ENCODE measurements around the gene ZNF787. TPM values are rescaled to one million over a fixed set of nuclear protein-coding genes. Genes with fewer than 3 reads are reported as not detected.

ZNF787 gene
- total and polyA plus RNA-seq, 10 of the 15 experiments (the other 5 are each of a cell fraction or from before 2014, with no cell fraction given): 0.23 to 39.9 (median 4.1) TPM

DNA sequence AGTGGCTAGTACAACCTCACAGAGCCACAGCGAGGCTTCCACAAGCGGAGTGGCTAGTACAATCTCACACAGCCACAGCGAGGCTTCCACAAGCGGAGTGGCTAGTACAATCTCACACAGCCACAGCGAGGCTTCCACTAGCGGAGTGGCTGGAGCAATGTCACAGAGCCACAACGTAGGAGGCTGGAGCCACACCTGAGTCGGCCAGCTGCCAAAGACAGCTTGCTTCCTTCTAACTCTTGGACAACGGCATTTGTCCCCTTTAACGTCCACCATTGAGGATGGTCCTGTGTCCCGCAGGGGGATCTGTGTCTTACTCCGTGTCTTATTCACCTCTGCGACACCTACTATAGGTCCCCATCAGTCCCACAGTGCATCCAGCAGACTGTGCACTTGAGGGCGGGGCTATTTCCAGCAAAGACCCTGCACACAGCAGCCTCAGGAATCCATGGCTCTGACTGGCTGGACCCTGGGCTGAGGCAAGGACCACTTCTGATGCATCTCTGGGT, 3.7 kb downstream of the ZNF787 start (continued):
- TF ChIP-seq, protein P1, sequence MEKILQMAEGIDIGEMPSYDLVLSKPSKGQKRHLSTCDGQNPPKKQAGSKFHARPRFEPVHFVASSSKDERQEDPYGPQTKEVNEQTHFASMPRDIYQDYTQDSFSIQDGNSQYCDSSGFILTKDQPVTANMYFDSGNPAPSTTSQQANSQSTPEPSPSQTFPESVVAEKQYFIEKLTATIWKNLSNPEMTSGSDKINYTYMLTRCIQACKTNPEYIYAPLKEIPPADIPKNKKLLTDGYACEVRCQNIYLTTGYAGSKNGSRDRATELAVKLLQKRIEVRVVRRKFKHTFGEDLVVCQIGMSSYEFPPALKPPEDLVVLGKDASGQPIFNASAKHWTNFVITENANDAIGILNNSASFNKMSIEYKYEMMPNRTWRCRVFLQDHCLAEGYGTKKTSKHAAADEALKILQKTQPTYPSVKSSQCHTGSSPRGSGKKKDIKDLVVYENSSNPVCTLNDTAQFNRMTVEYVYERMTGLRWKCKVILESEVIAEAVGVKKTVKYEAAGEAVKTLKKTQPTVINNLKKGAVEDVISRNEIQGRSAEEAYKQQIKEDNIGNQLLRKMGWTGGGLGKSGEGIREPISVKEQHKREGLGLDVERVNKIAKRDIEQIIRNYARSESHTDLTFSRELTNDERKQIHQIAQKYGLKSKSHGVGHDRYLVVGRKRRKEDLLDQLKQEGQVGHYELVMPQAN (conservative IDR thresholded peaks at IDR 0.05): no peak

DNA sequence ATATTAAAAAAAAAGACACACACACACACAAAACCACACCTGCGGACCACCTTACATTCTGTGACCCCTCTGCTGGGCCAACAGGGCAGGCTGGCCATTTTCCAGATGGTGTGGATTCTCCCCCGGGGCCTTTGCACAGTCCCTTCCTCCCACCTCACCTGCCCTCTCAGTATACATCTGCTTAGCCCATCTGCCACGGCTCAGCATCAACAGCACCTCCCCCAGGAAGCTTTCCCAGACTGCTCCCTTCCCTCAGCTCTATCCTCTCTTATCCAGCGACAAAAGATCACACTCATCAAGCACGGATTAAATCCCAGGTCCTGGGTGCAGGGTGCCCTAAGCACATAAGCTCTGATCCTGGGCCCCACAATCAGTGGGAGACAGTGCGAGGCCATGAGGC, 4.5 kb downstream of the ZNF787 start:
- WGBS (ENCODE audit: insufficient coverage, insufficient replicate concordance, low lambda C conversion rate, missing lambda C conversion rate): 89% methylated on average over 6 of the region's 6 CpGs
- intact Hi-C loops (cut with micrococcal nuclease; ENCODE audit: unreplicated experiment) (no loop called here), in situ Hi-C loops (cut with MboI) (no loop called here)
- CTCF ChIA-PET: no interaction called here
- Histone ChIP-seq H4K20me1 (ENCODE audit: control insufficient read depth, insufficient read depth) (no peaks in the 10 kb centered on the region), H2AFZ (ENCODE audit: control insufficient read depth, low read depth, low read length) (no peak overlapping the region), H3K9ac (ENCODE audit: control insufficient read depth, insufficient read depth, low read length) (no peak overlapping the region), H3K36me3 (ENCODE audit: control insufficient read depth in 2 of 2, insufficient read depth in 2 of 2, low read length in 1 of 2) (peaks cover 1 to 3% of the 10 kb centered on the region in 2 experiments; a peak in 2 of 4 replicates), H3K27me3 (replicated peaks in 1 of 2; ENCODE audit: control insufficient read depth in 2 of 2, insufficient read depth in 2 of 2, low read length in 1 of 2) (no peaks in the 10 kb centered on the region), H3K27ac (ENCODE audit: control insufficient read depth, insufficient read depth) (no peak overlapping the region), H3K4me1 (ENCODE audit: control insufficient read depth, insufficient read depth, low read length) (peaks cover 30% of the 10 kb centered on the region), H3K4me3 (no peak overlapping the region), H3K4me2 (ENCODE audit: control insufficient read depth, insufficient read depth) (no peak overlapping the region), H3K9me3 (replicated peaks; ENCODE audit: control insufficient read depth, insufficient read depth, low read length) (no peaks in the 10 kb centered on the region), H3K79me2 (ENCODE audit: control insufficient read depth, insufficient read depth, low read length) (peaks cover 78% of the 10 kb centered on the region)
- RAD21 ChIA-PET (ENCODE audit: unreplicated experiment): no interaction called here
- SMC1A ChIA-PET (ENCODE audit: uncharacterized antibody, unreplicated experiment): no interaction called here
- BruUV-seq (replicated peaks): no TSS peak
- ATAC-seq (no peak), DNase-seq (ENCODE audit: low read depth, low spot score) (no peak), FAIRE-seq (no peak)
- TF ChIP-seq ZZZ3 (IDR thresholded peaks at IDR 0.05; ENCODE audit: control insufficient read depth, insufficient read length, low read depth) (no peak), YY1 (IDR thresholded peaks at IDR 0.05; ENCODE audit: low read depth, low read length) (no peak), CREB1 (IDR thresholded peaks at IDR 0.05; ENCODE audit: low read depth) (no peak), CBFB (IDR thresholded peaks at IDR 0.05; ENCODE audit: low read depth) (no peak), MTA2 (IDR thresholded peaks at IDR 0.05; ENCODE audit: low read depth) (no peak)
- POLR2A ChIA-PET: no interaction called here

All from GM12878 (cell line).